ENCODE results near the gene RER1.

DNA sequence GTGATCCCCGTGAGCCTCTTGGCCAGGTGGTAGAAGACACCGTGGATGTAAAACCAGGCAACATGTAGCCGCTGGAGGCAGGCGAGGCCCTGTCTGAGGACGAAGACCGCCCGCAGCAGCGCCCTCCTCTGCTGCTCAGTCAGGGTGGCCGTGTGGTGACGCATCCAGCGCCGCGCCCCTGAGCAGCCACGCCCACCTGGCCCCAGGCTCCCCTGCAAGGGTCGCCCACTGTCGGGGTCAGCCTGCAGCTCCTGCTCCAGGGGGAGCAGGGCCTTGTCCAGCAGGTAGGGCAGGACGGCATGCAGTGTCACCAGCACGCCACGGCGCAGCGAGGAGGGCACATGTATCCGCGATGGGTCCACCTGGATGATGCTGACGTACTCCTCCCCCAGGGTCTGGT, 16.8 kb downstream of the RER1 start:
- TF ChIP-seq, protein P1, sequence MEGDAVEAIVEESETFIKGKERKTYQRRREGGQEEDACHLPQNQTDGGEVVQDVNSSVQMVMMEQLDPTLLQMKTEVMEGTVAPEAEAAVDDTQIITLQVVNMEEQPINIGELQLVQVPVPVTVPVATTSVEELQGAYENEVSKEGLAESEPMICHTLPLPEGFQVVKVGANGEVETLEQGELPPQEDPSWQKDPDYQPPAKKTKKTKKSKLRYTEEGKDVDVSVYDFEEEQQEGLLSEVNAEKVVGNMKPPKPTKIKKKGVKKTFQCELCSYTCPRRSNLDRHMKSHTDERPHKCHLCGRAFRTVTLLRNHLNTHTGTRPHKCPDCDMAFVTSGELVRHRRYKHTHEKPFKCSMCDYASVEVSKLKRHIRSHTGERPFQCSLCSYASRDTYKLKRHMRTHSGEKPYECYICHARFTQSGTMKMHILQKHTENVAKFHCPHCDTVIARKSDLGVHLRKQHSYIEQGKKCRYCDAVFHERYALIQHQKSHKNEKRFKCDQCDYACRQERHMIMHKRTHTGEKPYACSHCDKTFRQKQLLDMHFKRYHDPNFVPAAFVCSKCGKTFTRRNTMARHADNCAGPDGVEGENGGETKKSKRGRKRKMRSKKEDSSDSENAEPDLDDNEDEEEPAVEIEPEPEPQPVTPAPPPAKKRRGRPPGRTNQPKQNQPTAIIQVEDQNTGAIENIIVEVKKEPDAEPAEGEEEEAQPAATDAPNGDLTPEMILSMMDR (IDR thresholded peaks at IDR 0.05), result no peak
- no peak for TF ChIP-seq POLR2A (IDR thresholded peaks at IDR 0.05)
